PFSK-1 (cell line): ENCODE measurements around the gene TMEM54.

Experiments
- POLR2AphosphoS5 ChIP-seq: IDR thresholded peaks from 2 replicates; pipeline ENCODE4 v1.6.1; 2012; ENCODE audit warnings: low read depth, mild to moderate bottlenecking, control low read depth, low read length, moderate library complexity
- SIN3A ChIP-seq: IDR thresholded peaks from 2 replicates; pipeline ENCODE4 v1.6.1; 2012; ENCODE audit warnings: mild to moderate bottlenecking, low read length, moderate library complexity, borderline replicate concordance; ENCODE audit not compliant: insufficient read depth
- TAF1 ChIP-seq: IDR thresholded peaks from 2 replicates; pipeline ENCODE4 v1.6.1; 2012; ENCODE audit warnings: low read length, control low read depth, borderline replicate concordance; ENCODE audit not compliant: insufficient read depth
- TF ChIP-seq, protein P1 (sequence below), 2 experiments: IDR thresholded peaks; 2 replicates each; pipeline versions ENCODE4 v1.6.1 to v1.8.0; 2011 to 2012; ENCODE audit warnings: low read depth in 2 of 2, low read length in 2 of 2, control low read depth in 1 of 2, inconsistent platforms in 1 of 2, mild to moderate bottlenecking in 1 of 2, moderate library complexity in 1 of 2; ENCODE audit not compliant: insufficient read depth in 1 of 2

DNA sequence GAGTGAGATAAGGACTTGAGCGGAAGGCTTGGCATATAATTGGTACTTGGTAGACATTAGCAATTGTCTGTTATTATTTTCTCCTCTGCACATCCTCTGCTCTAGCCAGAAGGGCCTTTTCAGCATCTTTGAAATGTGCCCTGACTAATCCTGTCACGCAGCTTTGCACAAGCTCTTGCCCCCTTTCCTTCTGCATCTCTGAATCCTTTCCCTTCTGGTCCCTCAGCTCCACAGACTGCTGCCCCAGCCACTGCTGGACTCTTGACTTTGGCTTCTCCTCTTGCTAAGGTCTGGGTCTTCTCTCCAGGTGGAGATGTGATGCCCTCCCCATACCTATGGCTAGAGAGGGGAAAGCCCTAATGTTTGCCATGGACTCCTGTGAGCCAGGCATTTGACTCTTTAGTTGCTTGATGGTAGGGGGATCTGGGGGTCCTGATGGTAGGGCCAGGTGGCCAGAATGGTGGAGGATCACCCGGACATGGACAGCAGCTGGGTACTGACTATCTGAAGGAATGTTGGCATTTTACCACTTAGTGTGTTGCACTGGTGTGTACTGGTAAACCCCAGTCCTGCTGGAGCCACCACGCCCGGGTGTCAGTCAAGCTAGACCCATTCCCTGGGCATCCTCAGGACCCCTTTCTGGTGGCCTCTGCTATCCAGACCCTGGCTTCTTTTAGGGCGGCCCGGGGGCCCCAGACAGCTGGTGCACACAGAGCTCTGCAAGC is 10.5 kb downstream of the TMEM54 start:
- TF ChIP-seq POLR2AphosphoS5 (no peak), SIN3A (no peak), TAF1 (no peak)
- TF ChIP-seq, protein P1, sequence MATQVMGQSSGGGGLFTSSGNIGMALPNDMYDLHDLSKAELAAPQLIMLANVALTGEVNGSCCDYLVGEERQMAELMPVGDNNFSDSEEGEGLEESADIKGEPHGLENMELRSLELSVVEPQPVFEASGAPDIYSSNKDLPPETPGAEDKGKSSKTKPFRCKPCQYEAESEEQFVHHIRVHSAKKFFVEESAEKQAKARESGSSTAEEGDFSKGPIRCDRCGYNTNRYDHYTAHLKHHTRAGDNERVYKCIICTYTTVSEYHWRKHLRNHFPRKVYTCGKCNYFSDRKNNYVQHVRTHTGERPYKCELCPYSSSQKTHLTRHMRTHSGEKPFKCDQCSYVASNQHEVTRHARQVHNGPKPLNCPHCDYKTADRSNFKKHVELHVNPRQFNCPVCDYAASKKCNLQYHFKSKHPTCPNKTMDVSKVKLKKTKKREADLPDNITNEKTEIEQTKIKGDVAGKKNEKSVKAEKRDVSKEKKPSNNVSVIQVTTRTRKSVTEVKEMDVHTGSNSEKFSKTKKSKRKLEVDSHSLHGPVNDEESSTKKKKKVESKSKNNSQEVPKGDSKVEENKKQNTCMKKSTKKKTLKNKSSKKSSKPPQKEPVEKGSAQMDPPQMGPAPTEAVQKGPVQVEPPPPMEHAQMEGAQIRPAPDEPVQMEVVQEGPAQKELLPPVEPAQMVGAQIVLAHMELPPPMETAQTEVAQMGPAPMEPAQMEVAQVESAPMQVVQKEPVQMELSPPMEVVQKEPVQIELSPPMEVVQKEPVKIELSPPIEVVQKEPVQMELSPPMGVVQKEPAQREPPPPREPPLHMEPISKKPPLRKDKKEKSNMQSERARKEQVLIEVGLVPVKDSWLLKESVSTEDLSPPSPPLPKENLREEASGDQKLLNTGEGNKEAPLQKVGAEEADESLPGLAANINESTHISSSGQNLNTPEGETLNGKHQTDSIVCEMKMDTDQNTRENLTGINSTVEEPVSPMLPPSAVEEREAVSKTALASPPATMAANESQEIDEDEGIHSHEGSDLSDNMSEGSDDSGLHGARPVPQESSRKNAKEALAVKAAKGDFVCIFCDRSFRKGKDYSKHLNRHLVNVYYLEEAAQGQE (IDR thresholded peaks at IDR 0.05; ENCODE audit: insufficient read depth in 1 of 2, low read depth in 2 of 2, low read length in 2 of 2): no peak
